Epidermal melanocyte (primary cell): ENCODE data around the gene PDPK1.
"Not testable (repeated sequence)": the region's sequence is repeated elsewhere in the genome, so short reads cannot be mapped to it uniquely, and the experiment has no call there.

Experiments used
- DNase-seq: peaks from one replicate; pipeline ENCODE4 v3.0.0; 2011; ENCODE audit warnings: low spot score; ENCODE audit not compliant: insufficient read length

Gene PDPK1

GRCh38 chr16:2610781-2611498, 73.1 kb downstream of the PDPK1 start:
- DNase-seq = no peak

- no peak for DNase-seq
Observed at GRCh38 chr16:2611499-2611862, 73.7 kb downstream of the PDPK1 start.

DNA sequence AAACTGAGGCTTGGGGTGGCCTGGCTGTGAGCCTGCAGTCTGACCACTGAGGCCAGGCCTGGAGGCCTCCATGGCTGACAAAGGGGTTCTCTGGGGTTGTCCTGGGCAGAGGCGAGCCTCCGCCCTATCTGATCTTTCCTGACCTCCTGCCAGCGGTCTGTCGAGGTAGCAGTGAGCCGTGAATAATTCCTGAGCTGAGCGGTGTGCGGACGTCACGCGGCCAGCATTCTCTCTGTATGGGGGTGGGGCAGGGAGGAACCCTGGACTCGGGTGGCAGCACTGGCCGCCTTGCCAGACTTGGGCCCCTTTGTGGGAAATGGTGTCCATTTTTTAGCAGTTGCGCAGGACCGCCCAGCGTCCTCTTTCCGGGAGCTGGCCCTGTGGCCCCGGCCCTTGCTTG, 74.1 kb downstream of the PDPK1 start:
- not testable (repeated sequence) for DNase-seq

GRCh38 chr16:2613251-2613650, 75.4 kb downstream of the PDPK1 start:
- not testable (repeated sequence) for DNase-seq

DNA sequence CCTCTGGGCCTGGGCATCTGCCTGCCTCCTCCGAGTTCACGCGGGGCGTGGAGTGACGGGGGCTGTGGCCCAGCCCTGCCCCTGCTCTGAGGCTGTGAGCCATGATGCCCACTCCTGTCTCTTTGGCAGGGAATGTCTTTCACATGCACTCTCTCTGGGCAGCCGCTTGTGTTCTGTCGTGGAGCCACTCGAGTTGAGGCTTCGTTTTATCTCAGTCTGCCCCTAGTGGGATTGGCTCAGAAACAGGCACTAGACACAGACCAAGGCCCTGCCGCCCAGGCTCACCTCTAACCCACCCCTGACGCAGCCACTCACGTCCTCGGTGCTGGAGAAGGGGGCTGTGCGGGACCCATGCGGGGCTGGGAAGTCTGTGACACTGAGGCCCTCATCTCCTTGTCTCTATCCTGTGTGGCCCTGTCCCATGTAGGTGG, 77.0 kb downstream of the PDPK1 start:
- DNase-seq = no peak

DNA sequence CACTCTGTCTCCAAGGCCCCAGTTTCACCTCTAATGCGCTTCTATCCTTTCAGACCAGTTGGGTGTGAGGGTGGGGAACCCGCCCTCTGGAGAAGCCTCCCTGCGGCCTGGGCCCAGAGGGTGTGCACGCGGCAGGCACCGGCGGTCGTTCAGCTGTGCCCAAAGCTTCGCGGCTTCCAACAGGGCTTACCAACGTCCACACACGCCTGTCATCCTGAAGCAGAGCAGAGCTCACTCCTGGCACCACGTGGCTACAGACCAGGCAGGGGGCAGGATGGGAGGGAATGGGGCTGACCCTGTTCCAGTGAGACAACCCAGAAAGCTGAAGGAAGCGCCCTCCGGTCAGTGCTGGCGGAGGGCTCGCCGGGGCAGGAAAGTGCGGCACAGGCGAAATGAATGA, 81.1 kb downstream of the PDPK1 start:
- DNase-seq = not testable (repeated sequence)

- DNase-seq = not testable (repeated sequence)
Observed at GRCh38 chr16:2619628-2620027, 81.8 kb downstream of the PDPK1 start.

DNA sequence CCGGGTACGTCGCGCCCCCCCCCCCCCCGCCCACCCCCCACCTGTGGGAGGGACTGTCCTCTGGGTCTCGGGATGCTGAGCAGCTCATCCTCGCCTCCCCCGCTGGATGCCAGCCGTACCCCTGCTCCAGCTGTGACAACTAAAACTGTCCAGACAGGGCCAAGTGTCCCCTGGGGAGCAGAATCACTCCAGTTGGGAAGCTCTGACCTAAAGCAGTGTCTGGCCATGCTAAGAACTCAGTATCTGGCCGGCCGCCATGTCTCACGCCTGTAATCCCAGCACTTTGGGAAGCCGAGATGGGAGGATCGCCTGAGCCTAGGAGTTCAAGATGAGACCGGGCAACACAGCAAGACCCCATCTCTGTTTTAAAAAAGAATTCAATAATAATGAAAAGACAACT, 83.0 kb downstream of the PDPK1 start:
- not testable (repeated sequence) for DNase-seq

DNA sequence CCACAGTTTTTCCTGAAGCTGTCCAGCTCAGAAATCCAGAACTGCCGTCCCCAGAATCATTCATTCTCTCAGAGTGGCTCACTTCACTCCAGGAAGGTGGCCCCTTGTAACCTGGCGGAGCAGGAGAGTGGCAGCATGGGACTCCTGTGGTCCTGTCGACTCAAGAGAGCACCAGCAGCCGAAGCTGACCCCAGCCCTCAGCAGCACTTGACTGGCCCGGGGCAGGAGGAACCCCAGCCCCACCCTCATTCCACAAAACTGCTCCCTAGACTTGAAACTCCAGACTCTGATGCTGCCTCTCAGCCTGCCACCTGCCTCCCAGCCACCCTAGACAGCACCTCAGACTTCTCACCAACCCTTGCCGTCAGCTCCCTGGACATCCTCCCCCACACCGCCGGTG, 83.6 kb downstream of the PDPK1 start:
- DNase-seq = not testable (repeated sequence)

GRCh38 chr16:2627075-2627474, 89.3 kb downstream of the PDPK1 start:
- not testable (repeated sequence) for DNase-seq

DNA sequence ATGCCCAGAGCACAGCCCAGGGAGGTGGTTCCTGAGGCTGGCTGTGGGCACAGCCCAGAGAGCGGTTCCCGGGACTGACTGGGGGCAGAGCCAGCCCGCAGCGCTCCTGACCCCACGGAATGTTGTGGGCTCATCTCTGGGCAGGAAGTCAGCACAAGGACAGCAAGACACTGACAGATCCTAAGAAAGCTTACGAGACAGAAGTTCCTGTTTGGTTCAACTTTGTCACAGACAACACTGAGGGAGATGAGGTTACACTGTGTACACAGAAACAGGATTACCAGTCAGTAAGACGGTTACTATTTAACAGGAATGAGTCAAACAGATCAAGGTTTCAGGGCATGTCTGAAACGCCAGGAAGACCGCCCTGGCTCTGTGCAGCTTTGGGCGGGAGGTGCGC, 93.4 kb downstream of the PDPK1 start:
- not testable (repeated sequence) for DNase-seq

DNA sequence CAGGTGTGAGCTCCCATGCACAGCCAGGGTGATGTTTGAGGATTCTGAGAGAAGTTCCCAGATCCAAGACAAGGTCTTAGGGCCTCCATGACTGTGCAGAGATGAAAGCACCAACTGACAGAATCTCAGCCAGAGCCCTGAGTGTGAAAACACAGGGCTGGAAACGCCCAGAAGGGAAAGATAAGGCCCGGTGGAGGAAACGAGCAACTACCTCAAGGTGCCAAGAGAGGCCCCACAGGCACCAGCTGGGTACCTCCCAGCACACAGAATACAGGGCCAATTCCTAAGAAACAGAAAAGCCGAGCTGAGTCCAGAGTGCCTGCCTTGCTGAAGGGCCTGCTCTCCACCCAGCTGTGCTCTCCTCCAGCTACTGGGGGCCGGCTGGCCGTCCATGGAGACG, 94.5 kb downstream of the PDPK1 start:
- DNase-seq = not testable (repeated sequence)

DNA sequence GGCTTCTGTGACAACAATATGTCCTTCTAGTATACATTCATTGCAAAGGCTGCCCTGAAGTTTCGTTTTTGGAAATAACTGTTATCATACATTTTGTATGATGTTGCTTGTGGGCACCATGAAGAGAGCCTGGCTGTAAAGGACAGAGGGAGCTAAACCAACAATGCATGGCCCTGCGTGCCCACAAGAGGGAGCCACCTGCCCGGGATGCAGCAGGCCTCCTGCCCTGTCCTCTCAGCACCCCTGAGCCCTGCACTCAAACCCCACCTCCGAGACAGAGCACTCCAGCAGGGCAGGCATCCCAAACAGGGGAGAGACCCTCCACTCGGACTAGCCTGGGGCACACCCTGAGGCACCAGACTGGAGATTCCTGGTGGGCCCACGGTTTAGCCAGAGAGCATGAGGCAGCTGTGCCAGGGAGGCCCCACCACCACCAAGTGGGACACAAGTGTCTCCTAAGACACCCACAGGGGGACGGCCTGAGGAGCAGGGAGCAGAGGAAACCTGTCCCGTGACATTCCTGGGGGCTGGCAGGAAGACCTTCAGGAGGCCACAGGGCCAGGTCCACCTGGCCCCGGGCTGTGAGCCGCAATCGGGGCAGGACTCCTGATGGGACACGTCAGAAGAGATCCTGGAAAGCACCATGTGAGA, 101.4 kb downstream of the PDPK1 start:
- not testable (repeated sequence) for DNase-seq

DNA sequence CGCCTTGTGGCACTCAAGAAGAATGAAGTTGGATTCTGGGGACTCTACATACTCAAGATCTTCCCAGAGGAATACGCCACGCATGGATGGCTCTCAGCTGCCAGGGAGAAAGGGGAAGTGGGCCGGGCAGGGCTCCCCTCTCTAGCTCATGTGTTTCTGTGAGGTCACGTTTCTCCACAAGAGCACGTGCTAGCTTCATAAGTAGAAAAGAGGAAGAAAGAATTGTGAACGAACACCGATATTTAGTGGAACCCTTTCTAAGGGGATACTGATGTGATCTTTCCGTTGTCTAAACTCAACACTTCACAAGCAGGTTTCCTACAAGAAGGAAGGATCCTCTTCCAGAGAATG, 101.9 kb downstream of the PDPK1 start:
- DNase-seq = not testable (repeated sequence)

DNA sequence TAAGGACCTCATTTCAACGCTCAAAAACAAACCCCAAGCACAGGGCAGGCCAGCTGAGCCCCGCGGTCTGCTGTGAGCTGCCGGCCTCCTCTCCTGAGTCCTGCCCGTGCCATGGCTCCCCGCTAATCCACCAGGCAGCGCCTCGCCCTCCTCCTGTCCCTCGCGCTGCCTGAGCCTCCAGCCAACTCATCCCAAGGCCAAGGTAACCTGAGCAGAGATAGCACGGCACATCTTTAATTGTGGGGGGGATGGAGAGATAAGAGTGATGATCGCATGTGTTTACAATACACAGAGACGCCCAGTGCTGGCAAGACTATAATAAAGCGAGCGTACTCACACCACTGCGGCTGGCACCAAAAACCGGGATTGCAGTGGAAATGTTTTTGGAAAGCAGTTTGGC, 104.7 kb downstream of the PDPK1 start:
- DNase-seq = not testable (repeated sequence)

DNA sequence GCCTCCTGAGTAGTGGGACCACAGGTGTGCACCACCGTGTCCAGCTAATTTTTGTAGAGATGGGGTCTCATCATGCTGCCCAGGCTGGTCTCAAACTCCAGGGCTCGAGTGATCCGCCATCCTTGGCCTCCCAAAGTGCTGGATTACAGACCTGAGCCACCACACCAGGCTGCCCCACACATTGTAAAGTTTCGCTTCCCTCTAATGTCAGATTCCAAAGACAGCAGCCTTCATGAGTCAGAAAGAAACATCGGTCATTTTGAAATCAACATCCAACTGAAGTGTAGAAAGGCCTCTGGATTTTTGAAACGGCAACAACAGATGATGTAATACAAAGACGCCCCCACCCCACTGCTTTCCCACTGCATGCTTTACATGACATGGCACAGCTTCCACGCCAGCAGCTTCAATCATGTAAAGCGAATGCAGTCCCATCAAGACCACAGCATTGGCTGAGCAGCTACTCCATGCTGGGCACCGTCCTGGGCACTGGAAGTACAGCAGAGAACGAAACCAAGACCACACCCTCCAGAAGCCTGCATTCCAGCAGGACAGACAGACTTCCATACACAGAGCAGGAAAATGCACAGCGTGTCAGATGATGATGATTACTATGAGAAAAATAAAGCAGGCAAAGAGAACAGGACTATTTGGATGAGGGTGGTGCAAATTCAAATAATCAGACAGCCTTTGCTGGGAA, 107.1 kb downstream of the PDPK1 start:
- not testable (repeated sequence) for DNase-seq

DNA sequence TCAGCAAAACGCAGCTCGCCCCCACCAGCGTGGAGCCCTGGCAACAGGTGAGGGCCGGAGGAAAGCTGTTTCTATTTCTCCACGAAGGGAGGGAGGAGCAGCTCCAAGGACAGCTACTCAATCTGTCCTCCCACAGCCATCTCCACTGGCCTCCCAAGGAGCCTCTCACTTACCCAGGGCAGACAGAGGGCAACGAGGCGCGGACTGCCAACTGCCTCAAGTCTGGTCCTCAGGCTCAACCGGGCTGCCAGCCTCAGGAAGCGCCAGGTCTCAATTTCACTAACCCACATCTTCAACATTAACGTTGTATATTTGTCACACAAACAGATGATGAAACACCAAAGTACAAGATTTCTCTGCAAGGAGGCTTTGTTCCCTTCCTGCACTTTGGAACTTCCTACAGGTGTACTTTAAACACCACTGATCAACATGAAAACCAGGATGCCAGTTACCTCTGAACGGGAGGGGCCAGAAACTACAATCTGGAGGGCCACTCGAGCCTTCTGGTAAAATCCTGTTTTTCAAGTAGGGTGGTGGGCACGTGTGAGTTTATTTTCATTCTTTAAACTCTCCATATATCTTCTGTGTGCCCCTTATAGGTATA, 113.5 kb downstream of the PDPK1 start:
- DNase-seq = not testable (repeated sequence)
